PC-9 (cell line): Measurements from ENCODE around the gene DAPK1.

ENCODE experiments used
- EZH2 ChIP-seq: fragments of 200-600 bp; sonication (generic); IDR thresholded peaks from 2 replicates; pipeline ENCODE4 v1.8.0; 2017; ENCODE audit warnings: antibody characterized with exemption, low read depth
- TF ChIP-seq, protein P1 (sequence below): fragments of 200-600 bp; sonication (generic); conservative IDR thresholded peaks from 2 replicates; pipeline ENCODE4 v1.6.1; 2017; ENCODE audit warnings: mixed run types, antibody characterized with exemption, mild to moderate bottlenecking, moderate library complexity

DNA sequence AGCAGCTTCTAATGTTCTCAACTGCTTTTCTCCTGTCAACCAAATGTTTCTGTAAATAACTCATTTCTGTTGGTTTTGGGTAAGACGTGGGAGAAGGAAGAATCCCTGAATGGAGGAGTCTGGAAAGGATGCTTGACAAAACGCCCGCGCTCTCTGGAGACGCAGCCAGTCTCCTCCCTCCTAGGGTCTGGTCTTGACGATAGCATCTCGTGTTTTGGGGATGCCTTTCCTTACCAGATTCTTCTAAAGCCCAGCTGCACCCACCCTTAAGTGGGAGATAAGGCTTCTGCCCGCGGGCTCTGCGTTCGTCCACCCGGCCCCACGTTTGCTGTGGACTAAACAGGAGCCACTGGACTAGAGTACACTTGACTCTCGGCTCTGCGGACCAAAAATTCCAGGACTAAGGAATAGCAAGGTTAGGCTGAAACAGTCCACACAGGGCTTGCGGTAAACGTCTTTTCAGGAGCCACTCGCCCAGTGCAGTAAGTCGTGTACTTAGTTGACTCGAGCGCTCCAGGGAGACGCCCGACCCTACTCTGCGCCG, 227.8 kb downstream of the DAPK1 start:
- TF ChIP-seq, protein P1, sequence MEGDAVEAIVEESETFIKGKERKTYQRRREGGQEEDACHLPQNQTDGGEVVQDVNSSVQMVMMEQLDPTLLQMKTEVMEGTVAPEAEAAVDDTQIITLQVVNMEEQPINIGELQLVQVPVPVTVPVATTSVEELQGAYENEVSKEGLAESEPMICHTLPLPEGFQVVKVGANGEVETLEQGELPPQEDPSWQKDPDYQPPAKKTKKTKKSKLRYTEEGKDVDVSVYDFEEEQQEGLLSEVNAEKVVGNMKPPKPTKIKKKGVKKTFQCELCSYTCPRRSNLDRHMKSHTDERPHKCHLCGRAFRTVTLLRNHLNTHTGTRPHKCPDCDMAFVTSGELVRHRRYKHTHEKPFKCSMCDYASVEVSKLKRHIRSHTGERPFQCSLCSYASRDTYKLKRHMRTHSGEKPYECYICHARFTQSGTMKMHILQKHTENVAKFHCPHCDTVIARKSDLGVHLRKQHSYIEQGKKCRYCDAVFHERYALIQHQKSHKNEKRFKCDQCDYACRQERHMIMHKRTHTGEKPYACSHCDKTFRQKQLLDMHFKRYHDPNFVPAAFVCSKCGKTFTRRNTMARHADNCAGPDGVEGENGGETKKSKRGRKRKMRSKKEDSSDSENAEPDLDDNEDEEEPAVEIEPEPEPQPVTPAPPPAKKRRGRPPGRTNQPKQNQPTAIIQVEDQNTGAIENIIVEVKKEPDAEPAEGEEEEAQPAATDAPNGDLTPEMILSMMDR: no peak
- TF ChIP-seq EZH2: no peak
